ENCODE results near the gene HUNK. TPM values are rescaled to one million over a fixed set of nuclear protein-coding genes. Genes with fewer than 3 reads are reported as not detected.

Gene HUNK
- total RNA-seq, 2 experiments from 2014 or later: 0.10 to 0.20 TPM

DNA sequence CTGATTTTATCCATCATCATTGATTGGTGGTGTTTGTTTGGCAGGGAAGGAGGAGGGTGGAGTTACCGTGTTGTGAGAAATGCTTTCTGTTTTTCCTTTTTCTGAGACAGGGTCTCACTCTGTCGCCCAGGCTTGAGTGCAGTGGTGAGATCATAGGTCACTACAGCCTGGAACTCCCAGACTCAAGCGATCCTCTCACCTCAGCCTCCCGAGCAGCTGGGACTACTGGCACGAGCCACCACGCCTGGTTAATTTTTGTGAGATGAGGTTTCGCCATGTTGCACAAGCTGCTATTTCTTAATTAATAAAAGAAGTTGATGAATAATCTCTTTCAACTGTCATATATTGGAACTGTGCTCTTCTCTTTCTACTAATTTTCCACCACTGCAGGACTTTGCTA is 44.3 kb downstream of the HUNK start:
- no peaks in the 10 kb centered on the region for H3K4me1 Mint-ChIP-seq (ENCODE audit: low read depth)
- CTCF ChIA-PET: interaction anchor here (0.7 kb wide), 1 partner anchor 11 kb away, joined by 4 read pairs; no protein-coding TSS in a partner anchor
- no peak overlapping the region for H3K4me3 Mint-ChIP-seq
- H3K27me3 Mint-ChIP-seq (ENCODE audit: low read depth): no peaks in the 10 kb centered on the region
- no peak for DNase-seq
- no peaks in the 10 kb centered on the region for H3K36me3 Mint-ChIP-seq (ENCODE audit: low read depth)
- intact Hi-C loops (cut with micrococcal nuclease): no loop called here
- H3K27ac Mint-ChIP-seq: peak overlapping the region; percentile 56
- H3K9me3 Mint-ChIP-seq: no peaks in the 10 kb centered on the region

DNA sequence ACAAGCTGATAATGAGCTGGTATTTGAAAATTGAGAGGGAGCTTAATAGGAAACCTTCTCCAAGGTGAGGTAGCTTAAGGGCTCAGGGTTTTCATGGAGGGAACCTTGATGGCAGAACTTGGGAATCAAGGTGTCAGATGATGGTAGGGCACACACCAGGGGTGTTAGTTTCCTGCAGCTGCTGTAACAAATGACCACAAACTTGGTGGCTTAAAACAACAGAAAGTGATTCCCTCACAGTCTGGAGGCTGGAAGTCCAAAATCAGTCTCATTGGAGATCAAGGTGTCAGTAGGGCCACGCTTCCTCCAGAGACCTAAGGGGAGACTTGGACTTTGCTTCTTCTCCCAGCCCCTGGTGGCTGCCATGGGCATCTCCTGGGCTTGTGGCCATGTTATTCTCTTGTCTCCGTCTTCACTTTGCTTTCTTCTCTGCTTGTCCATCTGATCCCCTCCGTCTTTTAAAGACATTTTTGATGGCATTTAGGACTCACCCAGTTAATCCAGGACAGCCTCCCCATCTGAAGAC is 45.5 kb downstream of the HUNK start:
- no peaks in the 10 kb centered on the region for H3K36me3 Mint-ChIP-seq (ENCODE audit: low read depth)
- no peak for DNase-seq
- no peaks in the 10 kb centered on the region for H3K9me3 Mint-ChIP-seq
- intact Hi-C loops (cut with micrococcal nuclease): no loop called here
- no peak overlapping the region for H3K4me3 Mint-ChIP-seq
- H3K4me1 Mint-ChIP-seq (ENCODE audit: low read depth): no peaks in the 10 kb centered on the region
- H3K27ac Mint-ChIP-seq: no peak overlapping the region
- H3K27me3 Mint-ChIP-seq (ENCODE audit: low read depth): peaks cover 4% of the 10 kb centered on the region
- CTCF ChIA-PET: no interaction called here

DNA sequence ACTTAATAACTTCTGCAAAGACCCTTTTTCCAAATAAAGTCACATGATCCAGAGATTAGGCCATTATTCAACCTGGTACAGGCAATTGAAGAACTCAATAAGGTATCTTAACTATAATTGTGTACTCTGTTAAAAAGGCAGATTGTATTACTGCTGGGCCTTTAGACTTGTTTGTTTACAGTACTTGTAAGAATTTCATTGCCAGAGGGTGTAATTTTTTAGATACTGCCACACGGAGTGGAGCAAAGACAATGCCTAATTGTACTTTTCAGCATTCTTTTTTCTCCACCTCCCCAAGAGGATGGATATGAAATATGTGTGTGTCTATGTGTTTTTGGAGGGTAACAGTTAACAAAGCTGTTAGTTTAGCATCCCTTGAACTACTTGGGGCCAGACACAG is 47.5 kb downstream of the HUNK start:
- no peaks in the 10 kb centered on the region for H3K9me3 Mint-ChIP-seq
- H3K27me3 Mint-ChIP-seq (ENCODE audit: low read depth): peaks cover 4% of the 10 kb centered on the region
- H3K4me3 Mint-ChIP-seq: no peak overlapping the region
- no peaks in the 10 kb centered on the region for H3K36me3 Mint-ChIP-seq (ENCODE audit: low read depth)
- no peak overlapping the region for H3K27ac Mint-ChIP-seq
- no peaks in the 10 kb centered on the region for H3K4me1 Mint-ChIP-seq (ENCODE audit: low read depth)
- DNase-seq: no peak
- intact Hi-C loops (cut with micrococcal nuclease): no loop called here
- CTCF ChIA-PET: no interaction called here

DNA sequence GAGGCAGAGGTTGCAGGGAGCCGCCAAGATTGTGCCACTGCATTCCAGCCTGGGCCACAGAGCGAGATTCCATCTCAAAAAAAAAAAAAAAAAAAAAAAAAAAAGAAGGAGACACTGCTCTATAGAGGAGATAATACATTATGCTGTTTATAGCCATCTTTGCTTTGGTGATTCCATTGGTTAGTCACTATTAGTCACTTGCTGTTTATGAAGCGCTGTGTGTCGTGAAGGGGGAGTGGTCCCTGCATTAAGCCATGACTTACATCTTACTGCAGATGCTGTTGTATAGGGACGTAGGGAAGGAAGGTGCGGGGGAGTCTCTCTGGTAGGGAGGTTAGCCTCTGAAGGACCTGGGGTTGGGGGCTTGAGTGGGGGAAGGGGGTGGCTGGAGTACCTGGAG is 48.3 kb downstream of the HUNK start:
- H3K27ac Mint-ChIP-seq: no peak overlapping the region
- no peak for DNase-seq
- intact Hi-C loops (cut with micrococcal nuclease): no loop called here

DNA sequence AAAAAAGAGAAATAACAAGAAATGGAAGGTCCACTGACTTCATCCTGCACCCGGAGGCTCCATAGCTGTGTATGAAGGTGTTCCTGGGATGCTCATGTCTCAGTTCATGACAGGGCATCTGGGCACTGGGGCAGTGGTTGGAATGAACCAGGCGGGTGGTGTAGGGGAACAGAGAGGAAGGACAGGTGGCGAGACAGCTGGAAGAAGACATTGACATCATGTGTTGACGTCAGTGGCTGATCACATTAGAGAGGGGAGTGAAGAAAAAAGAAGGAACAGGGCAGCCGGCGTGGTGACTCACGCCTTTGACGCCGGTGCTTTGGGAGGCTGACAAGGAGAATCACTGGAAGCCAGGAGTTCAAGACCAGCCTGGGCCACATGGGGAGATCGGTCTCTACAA is 50.1 kb downstream of the HUNK start:
- CTCF ChIA-PET: no interaction called here
- Mint-ChIP-seq H3K27ac (no peak overlapping the region), H3K36me3 (ENCODE audit: low read depth) (no peaks in the 10 kb centered on the region), H3K4me1 (ENCODE audit: low read depth) (no peaks in the 10 kb centered on the region), H3K27me3 (ENCODE audit: low read depth) (peaks cover 7% of the 10 kb centered on the region), H3K9me3 (peaks cover 4% of the 10 kb centered on the region), H3K4me3 (no peak overlapping the region)
- intact Hi-C loops (cut with micrococcal nuclease): no loop called here
- no peak for DNase-seq

More for the DNA sequence above, 48.3 kb downstream of the HUNK start:
- Mint-ChIP-seq H3K4me1 (ENCODE audit: low read depth) (no peaks in the 10 kb centered on the region), H3K4me3 (no peak overlapping the region), H3K36me3 (ENCODE audit: low read depth) (no peaks in the 10 kb centered on the region), H3K9me3 (no peaks in the 10 kb centered on the region), H3K27me3 (ENCODE audit: low read depth) (peaks cover 4% of the 10 kb centered on the region)
- CTCF ChIA-PET: no interaction called here

DNA sequence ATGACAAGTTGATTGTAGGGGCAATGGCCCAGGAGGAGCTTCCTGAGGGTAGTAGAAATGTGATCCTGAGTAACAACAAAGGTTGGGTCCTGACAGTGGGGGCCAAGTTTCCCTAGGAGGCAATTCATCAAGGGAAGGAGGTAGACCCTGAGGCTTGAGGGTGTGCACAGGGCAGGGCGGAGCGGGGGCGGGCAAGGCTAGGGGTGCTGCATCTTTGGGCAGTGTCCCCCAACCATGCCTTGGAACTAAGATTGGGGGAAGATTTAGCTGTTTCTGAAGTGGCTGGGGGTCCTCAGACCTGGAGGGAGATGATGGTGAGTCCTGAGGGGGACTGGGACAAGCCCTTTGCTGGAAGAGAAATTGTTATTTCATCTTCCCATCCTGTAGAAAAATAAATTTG is 50.9 kb downstream of the HUNK start:
- Mint-ChIP-seq H3K36me3 (ENCODE audit: low read depth) (no peaks in the 10 kb centered on the region), H3K4me3 (no peak overlapping the region)
- CTCF ChIA-PET: no interaction called here

DNA sequence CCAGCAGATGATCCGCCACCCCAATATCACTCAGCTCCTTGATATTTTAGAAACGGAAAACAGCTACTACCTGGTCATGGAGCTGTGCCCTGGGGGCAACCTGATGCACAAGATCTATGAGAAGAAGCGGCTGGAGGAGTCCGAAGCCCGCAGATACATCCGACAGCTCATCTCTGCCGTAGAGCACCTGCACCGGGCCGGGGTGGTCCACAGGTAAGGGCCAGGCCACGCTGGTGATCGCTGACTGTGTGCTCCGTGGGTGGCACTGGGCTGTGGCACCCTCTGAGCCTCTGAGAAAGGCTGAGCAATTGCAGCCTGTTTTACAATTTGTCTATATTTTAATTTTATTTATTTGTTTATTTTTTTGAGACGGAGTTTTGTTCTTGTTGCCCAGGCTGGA is 51.7 kb downstream of the HUNK start:
- CTCF ChIA-PET: interaction anchor here (0.8 kb wide), 1 partner anchor 131 kb away, joined by 3 read pairs; no protein-coding TSS in a partner anchor
- Mint-ChIP-seq H3K4me1 (ENCODE audit: low read depth) (no peaks in the 10 kb centered on the region), H3K27me3 (ENCODE audit: low read depth) (peaks cover 12% of the 10 kb centered on the region), H3K9me3 (peaks cover 4% of the 10 kb centered on the region), H3K36me3 (ENCODE audit: low read depth) (no peaks in the 10 kb centered on the region), H3K27ac (no peak overlapping the region), H3K4me3 (no peak overlapping the region)
- DNase-seq: no peak
- intact Hi-C loops (cut with micrococcal nuclease): no loop called here

More for the DNA sequence above, 50.9 kb downstream of the HUNK start:
- Mint-ChIP-seq H3K27ac (no peak overlapping the region), H3K27me3 (ENCODE audit: low read depth) (peaks cover 9% of the 10 kb centered on the region), H3K4me1 (ENCODE audit: low read depth) (no peaks in the 10 kb centered on the region), H3K9me3 (peaks cover 4% of the 10 kb centered on the region)
- DNase-seq: no peak
- intact Hi-C loops (cut with micrococcal nuclease): no loop called here

DNA sequence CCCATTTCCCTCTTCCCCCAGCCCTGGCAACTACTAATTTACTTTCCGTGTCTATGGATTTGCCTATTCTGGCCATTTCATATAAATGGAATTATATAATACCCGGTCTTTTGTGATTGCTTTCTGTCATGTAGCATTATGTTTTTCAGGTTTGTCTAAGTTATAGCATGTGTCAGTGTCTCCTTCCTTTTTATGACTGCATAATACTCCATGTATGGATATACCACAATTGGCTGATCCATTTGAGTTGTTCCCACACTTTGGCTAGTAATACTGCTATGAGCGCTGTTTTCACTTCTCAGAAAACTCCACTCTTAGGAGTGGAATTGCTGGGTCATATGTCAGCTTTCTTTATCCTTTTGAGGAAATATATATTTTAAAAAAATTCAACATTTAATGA is 53.7 kb downstream of the HUNK start:
- no peak for DNase-seq
- Mint-ChIP-seq H3K9me3 (peaks cover 4% of the 10 kb centered on the region), H3K36me3 (ENCODE audit: low read depth) (no peaks in the 10 kb centered on the region), H3K4me3 (no peak overlapping the region), H3K4me1 (ENCODE audit: low read depth) (no peaks in the 10 kb centered on the region), H3K27ac (no peak overlapping the region), H3K27me3 (ENCODE audit: low read depth) (peaks cover 15% of the 10 kb centered on the region)
- CTCF ChIA-PET: no interaction called here
- intact Hi-C loops (cut with micrococcal nuclease): no loop called here

DNA sequence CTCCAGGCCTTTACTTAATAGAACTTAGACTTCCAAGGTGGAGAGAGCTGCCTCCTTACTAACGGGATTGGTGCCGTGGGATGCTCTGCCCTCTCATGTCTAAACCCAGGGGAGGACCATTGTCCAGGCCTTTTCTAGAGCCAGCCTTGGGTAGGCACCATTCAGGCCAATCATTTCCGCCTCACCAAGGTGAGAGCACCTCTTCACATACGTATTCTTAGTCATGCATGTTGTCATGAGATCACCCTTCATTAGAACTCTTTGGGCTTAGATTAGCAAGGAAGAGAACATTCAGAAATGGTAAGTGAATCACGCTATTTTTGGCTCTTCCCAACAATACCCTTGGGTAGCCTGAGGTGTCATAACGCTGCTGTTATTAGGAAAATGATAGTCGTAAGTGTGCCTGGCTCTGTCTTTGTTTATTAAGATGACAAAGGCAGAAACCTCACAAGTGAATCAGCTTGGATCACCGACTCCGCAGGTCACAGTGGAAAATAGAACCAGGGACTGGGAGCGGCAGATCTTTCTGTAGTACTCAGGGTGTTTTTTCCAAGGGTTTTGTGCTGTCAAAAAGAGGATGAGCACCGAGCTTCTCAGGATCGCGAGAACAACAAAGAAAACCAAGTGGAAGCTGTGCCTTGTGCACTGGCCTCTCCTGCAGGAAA is 55.0 kb downstream of the HUNK start:
- Mint-ChIP-seq H3K4me1 (ENCODE audit: low read depth) (no peaks in the 10 kb centered on the region), H3K27me3 (ENCODE audit: low read depth) (peaks cover 25% of the 10 kb centered on the region), H3K9me3 (peaks cover 4% of the 10 kb centered on the region), H3K27ac (no peak overlapping the region), H3K36me3 (ENCODE audit: low read depth) (no peaks in the 10 kb centered on the region), H3K4me3 (no peak overlapping the region)
- intact Hi-C loops (cut with micrococcal nuclease): no loop called here
- no peak for DNase-seq
- CTCF ChIA-PET: interaction anchor here (0.5 kb wide), 1 partner anchor 11 kb away, joined by 4 read pairs; no protein-coding TSS in a partner anchor

DNA sequence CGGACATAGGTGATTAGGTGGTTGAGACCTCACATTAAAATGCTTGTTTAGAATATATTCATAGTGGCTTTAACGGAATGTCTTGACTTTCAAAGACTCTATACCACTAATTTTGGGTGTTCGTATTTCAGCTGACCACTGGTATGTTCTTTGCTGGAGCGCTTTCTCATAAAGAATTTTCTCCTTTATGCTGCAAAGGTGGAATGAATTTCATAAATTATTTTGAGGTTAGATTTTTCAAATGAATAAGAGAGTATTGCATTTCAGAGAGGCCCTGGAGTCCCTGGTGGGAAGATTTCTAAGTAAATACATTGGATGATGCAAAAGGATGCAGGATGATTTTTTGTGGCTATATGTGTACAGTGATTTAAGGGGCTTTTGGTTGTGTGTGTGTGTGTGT is 55.8 kb downstream of the HUNK start:
- Mint-ChIP-seq H3K36me3 (ENCODE audit: low read depth) (no peaks in the 10 kb centered on the region), H3K27me3 (ENCODE audit: low read depth) (peaks cover 26% of the 10 kb centered on the region), H3K4me3 (no peak overlapping the region), H3K27ac (no peak overlapping the region), H3K4me1 (ENCODE audit: low read depth) (no peaks in the 10 kb centered on the region), H3K9me3 (peaks cover 4% of the 10 kb centered on the region)
- intact Hi-C loops (cut with micrococcal nuclease): no loop called here
- CTCF ChIA-PET: no interaction called here
- no peak for DNase-seq

DNA sequence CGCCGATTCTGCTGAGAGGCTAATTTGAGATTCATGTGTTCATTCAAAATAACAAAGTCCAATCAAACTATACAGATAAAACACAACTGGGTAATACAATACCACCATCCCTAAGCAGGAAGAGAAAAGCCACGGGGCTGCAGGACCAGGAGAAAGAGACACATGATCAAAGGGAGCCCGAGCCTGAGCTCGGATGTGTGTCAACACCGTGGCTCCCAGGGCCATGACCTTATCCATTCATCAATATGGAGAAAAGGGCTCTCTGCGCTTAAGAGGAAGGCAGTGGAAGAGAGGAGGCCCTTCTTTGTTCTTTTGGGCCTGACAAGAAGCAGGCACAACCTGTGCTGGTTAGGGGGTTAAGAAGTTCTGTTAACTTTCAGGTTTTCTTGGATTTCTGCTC is 56.7 kb downstream of the HUNK start:
- no peak for DNase-seq
- H3K9me3 Mint-ChIP-seq: peaks cover 4% of the 10 kb centered on the region
- no peaks in the 10 kb centered on the region for H3K4me1 Mint-ChIP-seq (ENCODE audit: low read depth)
- H3K27ac Mint-ChIP-seq: no peak overlapping the region
- CTCF ChIA-PET: no interaction called here
- no peak overlapping the region for H3K4me3 Mint-ChIP-seq
- H3K27me3 Mint-ChIP-seq (ENCODE audit: low read depth): peaks cover 26% of the 10 kb centered on the region
- H3K36me3 Mint-ChIP-seq (ENCODE audit: low read depth): no peaks in the 10 kb centered on the region
- intact Hi-C loops (cut with micrococcal nuclease): no loop called here

DNA sequence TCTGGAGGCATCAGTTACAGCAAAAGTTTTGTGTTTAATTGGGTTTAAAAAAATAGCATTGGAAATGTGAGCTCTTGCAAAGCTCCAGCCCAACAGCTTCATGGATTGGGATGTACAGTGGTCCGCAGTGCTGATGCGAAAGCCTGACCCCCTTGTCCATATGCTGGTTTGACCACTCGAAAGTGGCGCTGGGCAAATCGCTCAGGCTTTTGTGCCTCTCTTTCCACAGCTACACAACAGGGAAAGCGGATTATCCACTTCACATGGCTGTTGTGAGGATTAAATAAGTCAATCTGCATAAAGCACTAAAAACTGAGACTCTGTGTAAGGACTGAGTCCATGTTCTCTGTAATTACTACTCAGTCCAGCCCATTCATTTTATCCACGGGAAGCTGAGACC is 57.2 kb downstream of the HUNK start:
- H3K36me3 Mint-ChIP-seq (ENCODE audit: low read depth): no peaks in the 10 kb centered on the region
- no peaks in the 10 kb centered on the region for H3K4me1 Mint-ChIP-seq (ENCODE audit: low read depth)
- peaks cover 26% of the 10 kb centered on the region for H3K27me3 Mint-ChIP-seq (ENCODE audit: low read depth)
- H3K27ac Mint-ChIP-seq: no peak overlapping the region
- CTCF ChIA-PET: no interaction called here
- intact Hi-C loops (cut with micrococcal nuclease): no loop called here
- peaks cover 4% of the 10 kb centered on the region for H3K9me3 Mint-ChIP-seq
- no peak overlapping the region for H3K4me3 Mint-ChIP-seq
- DNase-seq: no peak

DNA sequence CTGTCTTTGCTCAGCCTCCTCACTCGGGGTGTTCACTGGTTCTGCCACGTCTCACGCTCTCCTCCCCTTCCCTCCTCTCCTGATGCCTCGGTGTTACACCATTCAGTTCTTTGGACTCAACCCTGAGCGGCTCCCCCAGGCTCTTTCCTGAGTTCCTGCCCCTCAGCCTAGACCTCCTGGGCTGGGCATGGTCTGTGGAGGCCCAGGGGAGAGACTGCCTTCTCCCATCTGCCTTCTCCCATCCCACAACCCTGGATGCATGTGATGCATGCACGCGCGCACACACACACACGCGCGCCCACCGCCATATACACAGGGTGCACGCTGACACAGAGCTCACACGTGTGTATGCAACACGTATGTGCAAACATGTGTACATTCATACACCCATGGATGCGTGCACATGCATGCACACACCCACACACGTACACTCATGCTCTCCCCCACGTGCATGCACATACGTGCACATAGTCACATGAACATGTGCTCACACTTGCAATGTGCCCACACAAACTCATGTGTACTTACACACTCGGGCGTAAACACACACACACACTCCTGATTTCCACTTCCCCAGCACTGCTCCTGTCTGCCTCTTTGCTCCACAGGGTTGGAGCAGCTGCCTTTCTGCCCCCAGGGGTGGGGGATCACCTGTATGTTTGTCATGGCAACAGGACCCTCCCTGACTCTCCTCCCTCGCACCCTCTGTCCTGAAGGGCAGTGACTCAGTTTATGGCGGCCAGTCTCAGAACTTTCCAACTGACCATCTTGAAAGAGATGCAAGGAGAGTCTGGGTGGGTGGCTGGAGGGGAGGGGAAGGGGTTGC is 59.0 kb downstream of the HUNK start:
- DNase-seq: no peak
- H3K27ac Mint-ChIP-seq: no peak overlapping the region

More for the DNA sequence above, 59.0 kb downstream of the HUNK start:
- CTCF ChIA-PET: no interaction called here
- H3K4me3 Mint-ChIP-seq: no peak overlapping the region
- intact Hi-C loops (cut with micrococcal nuclease): no loop called here
- H3K36me3 Mint-ChIP-seq (ENCODE audit: low read depth): no peaks in the 10 kb centered on the region
- peaks cover 22% of the 10 kb centered on the region for H3K27me3 Mint-ChIP-seq (ENCODE audit: low read depth)
- H3K4me1 Mint-ChIP-seq (ENCODE audit: low read depth): no peaks in the 10 kb centered on the region
- H3K9me3 Mint-ChIP-seq: no peaks in the 10 kb centered on the region
